Measurements from ENCODE around the gene PRR3.
A peak's percentile ranks its signal among the peaks of the same experiment; 100 is the strongest.

Gene PRR3, protein sequence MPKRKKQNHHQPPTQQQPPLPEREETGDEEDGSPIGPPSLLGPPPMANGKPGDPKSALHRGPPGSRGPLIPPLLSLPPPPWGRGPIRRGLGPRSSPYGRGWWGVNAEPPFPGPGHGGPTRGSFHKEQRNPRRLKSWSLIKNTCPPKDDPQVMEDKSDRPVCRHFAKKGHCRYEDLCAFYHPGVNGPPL

DNA sequence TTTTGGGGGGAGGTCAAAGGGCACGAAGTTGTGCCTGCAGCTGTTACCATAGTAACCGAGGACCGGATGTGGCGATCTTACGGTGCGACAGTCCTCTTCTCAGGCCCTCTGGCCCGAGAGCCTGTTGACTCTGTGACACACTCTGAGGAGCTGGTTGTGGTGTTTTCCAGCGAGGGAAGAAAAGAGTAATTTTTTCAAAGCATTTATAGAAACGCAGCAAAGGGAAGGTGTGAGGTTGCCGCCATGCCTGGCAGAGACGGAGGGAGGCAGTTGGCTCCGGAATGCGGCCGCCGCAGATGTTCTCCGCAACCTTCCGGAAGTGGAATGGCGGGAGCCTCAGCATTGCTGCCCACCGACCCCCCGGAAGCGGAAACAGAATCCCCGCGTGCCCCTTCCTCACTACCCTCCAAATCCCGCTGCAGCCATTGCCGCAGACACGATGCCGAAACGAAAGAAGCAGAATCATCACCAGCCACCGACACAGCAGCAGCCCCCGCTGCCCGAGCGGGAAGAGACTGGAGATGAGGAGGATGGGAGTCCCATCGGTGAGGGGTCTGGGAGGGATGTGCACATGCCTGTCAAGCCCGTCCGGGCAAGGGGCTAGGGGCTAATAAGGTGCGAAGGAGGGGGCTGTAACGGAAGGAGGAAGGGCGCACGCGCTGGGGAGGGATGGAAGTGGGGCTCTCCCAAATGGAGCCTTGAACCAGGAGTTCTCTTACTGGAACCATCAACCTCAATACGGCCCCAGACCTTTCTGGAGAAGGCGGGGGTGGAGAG lies at the start of gene PRR3:
Gene PRR3, plus strand, starts transcription at position 390 of the 777 bp plus-strand sequence. Its CDS starts 50 bp downstream, at position 440.
- Histone ChIP-seq H3K4me3 (ENCODE audit: low read length in 2 of 2) (peak within 1 kb of the TSS; percentile 98), H3K4me1 (ENCODE audit: control insufficient read depth in 2 of 2, insufficient read depth in 2 of 2, low read length in 2 of 2) (peaks cover 12 to 22% of the 10 kb centered on the region in 2 donors), H3K9me3 (ENCODE audit: control insufficient read depth in 2 of 2, low read length in 2 of 2) (no peaks in the 10 kb centered on the region), H3K27ac (ENCODE audit: low read depth in 2 of 2, low read length in 2 of 2) (peak within 1 kb of the TSS; percentile 97 to 98), H3K9ac (ENCODE audit: low read depth in 1 of 2, low read length in 2 of 2) (peak within 1 kb of the TSS; percentile 92 to 97), H3K36me3 (ENCODE audit: control insufficient read depth in 2 of 2, insufficient read depth in 2 of 2, low read length in 2 of 2) (peaks cover 20 to 27% of the 10 kb centered on the region in 2 donors), H3K27me3 (ENCODE audit: control insufficient read depth in 2 of 2, insufficient read depth in 2 of 2, low read length in 2 of 2) (no peaks in the 10 kb centered on the region)

DNA sequence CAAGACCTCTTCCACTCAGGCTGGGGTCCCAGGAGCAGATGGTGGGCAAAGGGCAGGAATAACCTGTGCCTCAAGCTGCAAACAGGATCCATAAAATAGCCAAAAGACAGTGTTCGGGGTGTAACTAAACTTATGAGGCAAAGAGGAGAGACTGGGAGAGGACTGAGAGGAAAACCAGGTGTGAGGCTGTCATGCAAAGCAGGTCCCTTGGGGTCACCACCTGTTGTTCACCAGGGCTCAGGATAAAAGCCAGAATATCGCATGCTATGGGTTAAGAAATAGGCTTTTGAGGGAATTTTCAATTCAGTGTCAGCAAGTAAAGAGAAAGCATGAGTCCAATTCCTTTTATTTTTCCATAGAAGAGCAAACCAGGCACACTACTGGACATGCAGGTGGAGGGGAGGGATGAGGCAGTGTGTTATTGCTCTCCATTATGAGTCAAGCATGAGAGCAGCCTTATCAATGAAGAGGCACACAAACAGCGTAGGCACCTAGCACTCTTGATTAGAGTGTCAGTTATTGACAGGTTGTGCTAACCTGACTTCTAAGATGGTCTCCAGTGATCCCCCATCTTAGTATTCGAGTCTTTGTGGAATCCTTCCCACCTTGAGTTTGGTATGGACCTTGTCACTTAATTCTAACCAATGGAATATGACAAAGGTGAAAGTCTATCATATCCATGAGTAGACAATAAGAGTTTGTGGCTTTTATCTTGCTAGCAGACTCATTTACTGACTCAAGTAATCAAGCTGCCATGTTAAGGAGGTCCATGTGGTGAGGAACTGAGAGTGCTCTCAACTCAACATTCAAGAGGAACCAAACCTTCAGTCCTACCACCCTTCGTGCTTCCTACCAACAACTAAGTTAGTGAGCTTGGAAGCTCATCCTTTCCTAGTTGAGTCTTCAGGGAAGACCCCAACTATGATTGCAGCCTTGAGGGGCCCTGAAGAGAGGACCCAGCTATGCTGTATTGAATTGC lies 49.0 kb upstream of the PRR3 start:
- Histone ChIP-seq H3K4me1 (ENCODE audit: control insufficient read depth in 2 of 2, insufficient read depth in 2 of 2, low read length in 2 of 2) (peaks cover 3 to 7% of the 10 kb centered on the region in 2 donors), H3K36me3 (ENCODE audit: control insufficient read depth in 2 of 2, insufficient read depth in 2 of 2, low read length in 2 of 2) (no peaks in the 10 kb centered on the region), H3K27me3 (ENCODE audit: control insufficient read depth in 2 of 2, insufficient read depth in 2 of 2, low read length in 2 of 2) (no peaks in the 10 kb centered on the region), H3K27ac (ENCODE audit: low read depth in 2 of 2, low read length in 2 of 2) (peak overlapping the region; percentile 38 to 83), H3K4me3 (ENCODE audit: low read length in 2 of 2) (peak overlapping the region in 1 of 2 donors; percentile 56), H3K9me3 (ENCODE audit: control insufficient read depth in 2 of 2, low read length in 2 of 2) (no peaks in the 10 kb centered on the region), H3K9ac (ENCODE audit: low read depth in 1 of 2, low read length in 2 of 2) (no peak overlapping the region)

- peak overlapping the region; percentile 14 to 31 for H3K9ac ChIP-seq (ENCODE audit: low read depth in 1 of 2, low read length in 2 of 2)
- peak overlapping the region; percentile 38 to 83 for H3K27ac ChIP-seq (ENCODE audit: low read depth in 2 of 2, low read length in 2 of 2)
- H3K9me3 ChIP-seq (ENCODE audit: control insufficient read depth in 2 of 2, low read length in 2 of 2) = no peaks in the 10 kb centered on the region
- peak overlapping the region in 1 of 2 donors; percentile 56 for H3K4me3 ChIP-seq (ENCODE audit: low read length in 2 of 2)
- peaks cover 3 to 7% of the 10 kb centered on the region in 2 donors for H3K4me1 ChIP-seq (ENCODE audit: control insufficient read depth in 2 of 2, insufficient read depth in 2 of 2, low read length in 2 of 2)
- no peaks in the 10 kb centered on the region for H3K36me3 ChIP-seq (ENCODE audit: control insufficient read depth in 2 of 2, insufficient read depth in 2 of 2, low read length in 2 of 2)
- no peaks in the 10 kb centered on the region for H3K27me3 ChIP-seq (ENCODE audit: control insufficient read depth in 2 of 2, insufficient read depth in 2 of 2, low read length in 2 of 2)
Measured at GRCh38 chr6:30508890-30509736, 48.0 kb upstream of the PRR3 start.

DNA sequence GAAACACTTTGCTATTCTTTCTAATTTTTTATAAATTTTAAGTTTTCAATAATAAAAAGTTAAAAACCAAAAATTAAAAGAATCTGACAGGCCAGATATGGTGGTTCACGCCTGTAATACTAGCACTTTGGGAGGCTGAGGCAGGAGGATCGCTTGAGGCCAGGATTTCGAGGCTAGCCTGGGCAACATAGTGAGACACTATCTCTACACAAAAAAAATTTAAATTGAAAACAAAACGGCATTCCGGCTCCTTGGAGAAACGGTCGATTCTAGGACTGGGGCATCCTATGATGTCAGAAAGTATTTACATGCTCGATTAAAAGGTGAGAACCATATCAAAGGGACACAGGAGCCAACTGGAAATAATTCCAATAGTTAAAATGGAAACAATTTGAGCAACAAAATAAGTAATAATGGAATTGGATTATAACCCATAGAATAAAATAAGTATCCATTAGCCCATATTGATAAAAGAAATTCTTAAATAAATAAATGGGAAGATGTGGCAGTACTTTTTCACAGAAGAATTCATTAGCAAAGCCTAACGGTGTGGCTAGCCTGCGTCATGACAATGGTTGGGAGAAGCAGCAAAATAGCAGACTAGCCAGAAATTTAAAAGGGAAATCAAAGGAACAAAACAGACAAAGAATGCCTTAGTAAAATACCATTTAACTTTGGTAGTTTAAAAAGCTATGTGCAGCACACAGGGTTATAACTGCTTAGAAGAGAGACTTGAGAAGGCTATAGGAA lies 46.5 kb upstream of the PRR3 start:
- no peaks in the 10 kb centered on the region for H3K36me3 ChIP-seq (ENCODE audit: control insufficient read depth in 2 of 2, insufficient read depth in 2 of 2, low read length in 2 of 2)
- no peak overlapping the region for H3K4me3 ChIP-seq (ENCODE audit: low read length in 2 of 2)
- H3K9ac ChIP-seq (ENCODE audit: low read depth in 1 of 2, low read length in 2 of 2) = no peak overlapping the region
- no peaks in the 10 kb centered on the region for H3K9me3 ChIP-seq (ENCODE audit: control insufficient read depth in 2 of 2, low read length in 2 of 2)
- peaks cover 3 to 7% of the 10 kb centered on the region in 2 donors for H3K4me1 ChIP-seq (ENCODE audit: control insufficient read depth in 2 of 2, insufficient read depth in 2 of 2, low read length in 2 of 2)
- H3K27me3 ChIP-seq (ENCODE audit: control insufficient read depth in 2 of 2, insufficient read depth in 2 of 2, low read length in 2 of 2) = no peaks in the 10 kb centered on the region
- no peak overlapping the region for H3K27ac ChIP-seq (ENCODE audit: low read depth in 2 of 2, low read length in 2 of 2)

GRCh38 chr6:30511169-30511546 lies 45.9 kb upstream of the PRR3 start:
- no peak overlapping the region for H3K4me3 ChIP-seq (ENCODE audit: low read length in 2 of 2)
- H3K27ac ChIP-seq (ENCODE audit: low read depth in 2 of 2, low read length in 2 of 2) = no peak overlapping the region
- no peak overlapping the region for H3K9ac ChIP-seq (ENCODE audit: low read depth in 1 of 2, low read length in 2 of 2)
- no peaks in the 10 kb centered on the region for H3K36me3 ChIP-seq (ENCODE audit: control insufficient read depth in 2 of 2, insufficient read depth in 2 of 2, low read length in 2 of 2)
- H3K4me1 ChIP-seq (ENCODE audit: control insufficient read depth in 2 of 2, insufficient read depth in 2 of 2, low read length in 2 of 2) = peaks cover 3 to 7% of the 10 kb centered on the region in 2 donors
- no peaks in the 10 kb centered on the region for H3K9me3 ChIP-seq (ENCODE audit: control insufficient read depth in 2 of 2, low read length in 2 of 2)
- H3K27me3 ChIP-seq (ENCODE audit: control insufficient read depth in 2 of 2, insufficient read depth in 2 of 2, low read length in 2 of 2) = no peaks in the 10 kb centered on the region

GRCh38 chr6:30513451-30513850 lies 43.6 kb upstream of the PRR3 start:
- peaks cover 5 to 6% of the 10 kb centered on the region in 2 donors for H3K4me1 ChIP-seq (ENCODE audit: control insufficient read depth in 2 of 2, insufficient read depth in 2 of 2, low read length in 2 of 2)
- no peak overlapping the region for H3K27ac ChIP-seq (ENCODE audit: low read depth in 2 of 2, low read length in 2 of 2)
- no peaks in the 10 kb centered on the region for H3K9me3 ChIP-seq (ENCODE audit: control insufficient read depth in 2 of 2, low read length in 2 of 2)
- no peak overlapping the region for H3K9ac ChIP-seq (ENCODE audit: low read depth in 1 of 2, low read length in 2 of 2)
- no peaks in the 10 kb centered on the region for H3K36me3 ChIP-seq (ENCODE audit: control insufficient read depth in 2 of 2, insufficient read depth in 2 of 2, low read length in 2 of 2)
- H3K27me3 ChIP-seq (ENCODE audit: control insufficient read depth in 2 of 2, insufficient read depth in 2 of 2, low read length in 2 of 2) = no peaks in the 10 kb centered on the region
- H3K4me3 ChIP-seq (ENCODE audit: low read length in 2 of 2) = no peak overlapping the region

- Histone ChIP-seq H3K27ac (ENCODE audit: low read depth in 2 of 2, low read length in 2 of 2) (peak overlapping the region; percentile 50 to 97), H3K9me3 (ENCODE audit: control insufficient read depth in 2 of 2, low read length in 2 of 2) (no peaks in the 10 kb centered on the region), H3K27me3 (ENCODE audit: control insufficient read depth in 2 of 2, insufficient read depth in 2 of 2, low read length in 2 of 2) (no peaks in the 10 kb centered on the region)
Measured at GRCh38 chr6:30515106-30515505, 42.0 kb upstream of the PRR3 start.

DNA sequence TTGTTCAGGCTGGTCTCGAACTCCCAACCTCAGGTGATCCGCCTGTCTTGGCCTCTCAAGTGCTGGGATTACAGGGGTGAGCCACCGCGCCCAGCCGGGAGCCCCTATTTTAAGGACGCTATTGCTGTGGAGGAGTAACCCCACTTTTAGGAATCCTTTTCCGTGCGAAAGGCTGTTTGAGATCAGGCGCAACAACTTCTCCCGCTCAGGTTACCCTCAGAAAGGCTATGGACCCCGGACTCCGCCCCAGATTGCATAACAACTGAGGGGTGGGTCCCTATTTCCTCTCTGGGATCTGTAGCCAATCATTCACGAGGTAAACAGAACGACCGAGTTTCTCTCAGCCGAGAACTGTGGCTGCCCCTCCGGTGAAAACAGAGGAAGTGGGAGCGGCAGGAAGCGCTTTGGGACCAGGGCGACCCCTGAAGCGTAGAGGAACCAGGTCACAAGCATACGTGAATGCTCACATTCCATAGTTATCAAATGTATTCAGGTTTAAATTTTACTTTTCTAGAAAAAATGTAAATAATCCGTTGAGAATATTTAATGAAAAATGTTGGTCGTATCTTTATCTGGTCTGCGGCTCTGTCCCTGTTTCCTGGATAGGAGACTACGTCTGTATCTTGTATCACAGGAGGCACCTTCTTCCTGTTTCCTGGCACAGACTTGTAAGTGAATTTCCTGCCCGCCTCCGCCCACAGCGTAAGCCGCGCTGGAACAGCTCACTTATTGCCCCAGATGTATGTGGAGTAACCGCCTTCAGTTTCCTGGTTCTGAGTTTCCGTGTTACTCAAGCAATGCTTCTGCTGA lies 40.9 kb upstream of the PRR3 start:
- Histone ChIP-seq H3K9me3 (ENCODE audit: control insufficient read depth in 2 of 2, low read length in 2 of 2) (no peaks in the 10 kb centered on the region), H3K4me1 (ENCODE audit: control insufficient read depth in 2 of 2, insufficient read depth in 2 of 2, low read length in 2 of 2) (peaks cover 4% of the 10 kb centered on the region in 2 donors), H3K4me3 (ENCODE audit: low read length in 2 of 2) (peak overlapping the region; percentile 57 to 84), H3K27ac (ENCODE audit: low read depth in 2 of 2, low read length in 2 of 2) (peak overlapping the region; percentile 92 to 97), H3K27me3 (ENCODE audit: control insufficient read depth in 2 of 2, insufficient read depth in 2 of 2, low read length in 2 of 2) (no peaks in the 10 kb centered on the region), H3K9ac (ENCODE audit: low read depth in 1 of 2, low read length in 2 of 2) (peak overlapping the region; percentile 68 to 92), H3K36me3 (ENCODE audit: control insufficient read depth in 2 of 2, insufficient read depth in 2 of 2, low read length in 2 of 2) (no peaks in the 10 kb centered on the region)

More at GRCh38 chr6:30515106-30515505, 42.0 kb upstream of the PRR3 start:
- Histone ChIP-seq H3K9ac (ENCODE audit: low read depth in 1 of 2, low read length in 2 of 2) (no peak overlapping the region), H3K4me3 (ENCODE audit: low read length in 2 of 2) (no peak overlapping the region), H3K4me1 (ENCODE audit: control insufficient read depth in 2 of 2, insufficient read depth in 2 of 2, low read length in 2 of 2) (peaks cover 3 to 4% of the 10 kb centered on the region in 2 donors), H3K36me3 (ENCODE audit: control insufficient read depth in 2 of 2, insufficient read depth in 2 of 2, low read length in 2 of 2) (no peaks in the 10 kb centered on the region)

Measured in mucosa of rectum (tissue), 2 donors.